HG03103 (cell line): ENCODE measurements around the gene TRPC6.
"Not testable (repeated sequence)": the region's sequence is repeated elsewhere in the genome, so short reads cannot be mapped to it uniquely, and the experiment has no call there.

ENCODE experiments used
- ATAC-seq: cut with Tn5 transposase; IDR thresholded peaks from one replicate; pipeline ENCODE4 v1.9.1; 2021; ENCODE audit warnings: low read depth; ENCODE audit not compliant: unreplicated experiment

TRPC6 gene

GRCh38 chr11:101459020-101459419, 124.8 kb downstream of the TRPC6 start:
- no peak for ATAC-seq

DNA sequence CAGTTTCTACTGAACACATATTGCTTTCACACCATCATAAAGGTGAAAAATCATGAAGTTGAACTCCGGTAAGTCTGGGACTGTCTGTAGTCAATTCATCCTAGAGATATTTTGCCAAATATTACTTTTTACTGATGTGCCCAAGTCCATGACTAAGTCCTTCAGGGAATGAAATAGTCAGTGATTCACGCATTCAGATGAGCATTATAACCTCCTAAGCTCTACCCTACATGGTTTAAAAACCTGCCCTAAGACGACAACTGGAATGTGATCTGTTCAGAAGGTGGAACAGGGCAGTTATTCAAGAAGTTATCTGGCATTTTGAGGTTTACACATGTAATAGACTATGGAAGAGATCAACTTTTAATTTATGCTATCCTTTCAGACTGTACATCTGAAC, 125.6 kb downstream of the TRPC6 start:
- no peak for ATAC-seq

DNA sequence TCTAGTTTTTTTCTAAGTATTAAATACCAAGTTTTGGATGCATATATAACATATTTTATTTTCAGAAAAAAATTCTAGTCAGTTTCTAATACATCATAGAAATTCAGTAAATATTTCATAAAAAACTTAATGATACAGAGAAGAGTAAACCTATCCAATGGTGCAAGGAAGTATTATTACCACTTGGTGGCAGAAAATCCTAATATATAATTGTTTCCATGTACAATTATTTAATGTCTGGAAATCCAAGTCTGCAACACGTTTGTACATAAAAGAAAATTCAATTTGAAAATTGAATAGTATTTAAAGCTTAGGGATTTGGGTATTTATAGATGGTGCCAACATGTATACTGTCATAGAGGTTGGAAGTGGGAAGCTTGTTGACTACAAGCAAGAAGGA, 127.0 kb downstream of the TRPC6 start:
- no peak for ATAC-seq

DNA sequence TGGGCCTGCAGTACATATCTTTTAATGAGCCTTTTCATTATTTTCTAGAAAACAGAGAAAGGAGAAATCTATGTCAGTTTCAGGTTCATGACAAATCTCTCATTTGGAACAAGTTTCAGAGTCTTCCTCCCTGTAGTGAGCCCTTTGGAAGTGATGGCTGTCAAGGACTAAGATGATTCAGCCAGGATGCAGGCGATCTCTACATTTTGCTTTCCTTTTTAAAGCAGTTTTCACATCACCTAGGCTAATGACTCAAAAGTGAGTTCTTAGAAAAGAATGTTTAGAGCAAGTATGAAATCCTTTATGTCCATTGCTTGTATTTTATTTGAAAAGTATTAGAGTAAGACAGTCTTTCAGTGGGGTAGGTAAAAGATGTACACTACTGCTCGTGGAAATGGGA, 130.1 kb downstream of the TRPC6 start:
- no peak for ATAC-seq

- ATAC-seq = no peak
Measured at GRCh38 chr11:101448881-101449442, 134.8 kb downstream of the TRPC6 start.

GRCh38 chr11:101446726-101447125, 137.1 kb downstream of the TRPC6 start:
- ATAC-seq = no peak

GRCh38 chr11:101446238-101446637, 137.6 kb downstream of the TRPC6 start:
- ATAC-seq = no peak

DNA sequence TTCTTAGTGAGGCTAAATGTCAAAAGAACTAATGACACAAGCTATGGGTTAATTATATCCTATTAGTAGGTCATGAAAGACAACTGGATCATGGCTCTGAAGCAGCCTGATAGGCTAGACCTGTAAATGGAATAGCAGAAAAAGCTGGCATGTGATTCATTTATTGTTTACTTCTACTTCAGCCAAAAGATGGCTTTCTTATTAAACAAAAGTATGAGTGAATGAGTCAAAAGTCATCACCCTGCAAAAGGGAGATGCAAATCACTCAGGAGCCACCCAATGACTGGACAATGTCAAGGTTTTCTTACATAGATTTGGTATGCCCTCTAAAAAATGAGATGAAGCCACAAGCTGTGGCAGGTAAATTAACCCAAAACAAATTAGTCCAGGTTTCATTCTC, 138.0 kb downstream of the TRPC6 start:
- ATAC-seq = no peak

GRCh38 chr11:101444851-101445250, 139.0 kb downstream of the TRPC6 start:
- no peak for ATAC-seq

DNA sequence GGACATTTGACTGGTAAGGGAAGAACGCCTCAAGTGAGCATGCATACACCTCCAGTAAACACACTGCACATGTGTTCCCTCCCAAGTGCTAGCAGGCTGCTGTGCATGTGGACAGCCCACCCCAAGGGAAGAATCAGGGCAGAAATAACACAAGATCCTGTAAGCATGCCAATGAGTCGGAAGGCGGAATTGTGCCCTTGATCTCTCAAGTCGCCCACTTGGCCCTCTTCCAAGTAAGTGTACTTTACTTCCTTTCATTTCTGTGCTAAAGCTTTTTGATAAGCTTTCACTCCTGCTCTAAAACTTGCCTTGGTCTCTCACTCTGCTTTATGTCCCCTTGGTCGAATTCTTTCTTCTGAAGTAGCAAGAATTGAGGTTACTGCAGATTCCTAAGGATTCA, 139.6 kb downstream of the TRPC6 start:
- ATAC-seq = no peak

- ATAC-seq = no peak
Measured at GRCh38 chr11:101442936-101443521, 140.8 kb downstream of the TRPC6 start.

DNA sequence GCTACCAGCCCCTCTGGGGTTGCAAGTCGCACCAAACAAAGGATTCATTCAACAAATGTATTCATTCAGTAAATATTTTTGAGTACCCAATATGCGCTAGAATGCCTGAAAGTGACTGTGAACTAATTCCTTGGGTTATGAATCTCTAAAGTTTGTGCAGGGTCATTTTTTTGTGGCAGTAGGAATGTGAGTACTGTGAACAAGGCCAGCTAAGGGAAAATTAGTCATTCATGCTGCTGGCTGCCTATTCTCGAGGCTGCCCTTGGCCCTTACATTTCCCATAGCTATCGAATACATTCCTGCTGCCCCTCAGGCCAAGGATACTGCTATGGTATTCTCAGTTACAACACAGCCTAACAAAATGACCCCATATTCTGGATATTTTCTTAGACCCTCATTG, 141.6 kb downstream of the TRPC6 start:
- ATAC-seq = no peak

GRCh38 chr11:101441747-101442146, 142.1 kb downstream of the TRPC6 start:
- no peak for ATAC-seq

DNA sequence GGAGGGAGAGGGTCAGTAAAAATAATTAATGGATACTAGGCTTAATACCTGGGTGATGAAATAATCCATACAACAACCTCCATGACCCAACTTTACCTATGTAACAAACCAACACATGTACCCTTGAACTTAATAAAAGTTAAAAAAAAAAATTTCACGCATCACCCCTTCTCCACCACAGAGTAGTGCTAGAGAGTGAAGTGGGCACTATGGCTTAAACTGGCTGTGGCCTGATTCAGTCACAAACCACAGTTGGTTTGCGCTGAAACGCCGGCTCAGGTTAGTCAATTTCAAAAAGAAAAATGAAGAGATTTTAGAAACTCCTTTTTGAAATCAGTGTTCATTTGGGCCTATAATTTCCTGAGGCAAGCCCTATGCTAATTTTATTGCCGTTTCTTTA, 144.3 kb downstream of the TRPC6 start:
- no peak for ATAC-seq

- not testable (repeated sequence) for ATAC-seq
Measured at GRCh38 chr11:101438708-101439107, 145.1 kb downstream of the TRPC6 start.

- ATAC-seq = no peak
Measured at GRCh38 chr11:101438126-101438525, 145.7 kb downstream of the TRPC6 start.

DNA sequence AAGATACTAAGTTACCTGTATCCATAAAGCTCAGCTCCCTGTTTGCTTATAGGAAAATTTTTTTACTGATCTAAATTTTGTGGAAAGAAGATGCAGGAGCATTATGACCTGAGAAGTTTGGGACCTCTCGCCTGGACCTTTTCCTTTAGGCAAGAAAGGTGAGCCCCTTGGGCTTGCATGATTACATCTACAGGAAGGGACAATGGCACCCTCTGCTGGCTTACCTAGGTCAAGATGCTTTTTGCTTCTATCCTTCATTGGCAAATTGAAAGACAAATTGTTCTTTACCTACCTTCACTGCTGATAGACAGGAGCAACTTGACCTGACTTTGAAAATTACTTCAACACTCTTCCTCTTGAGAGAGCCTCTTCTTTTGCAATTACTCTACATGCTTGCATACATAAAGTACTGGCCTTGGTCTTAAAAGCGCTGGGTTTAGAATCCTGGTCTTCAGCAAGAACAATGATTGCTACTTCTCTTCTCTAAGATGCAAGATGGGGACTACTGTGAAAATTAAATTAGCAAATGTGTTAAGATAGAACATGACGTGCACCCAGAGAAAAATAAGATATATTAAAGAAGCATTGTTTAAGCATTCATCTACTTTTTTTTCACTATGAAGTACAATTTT, 147.2 kb downstream of the TRPC6 start:
- ATAC-seq = peak; percentile 51

GRCh38 chr11:101435408-101435973, 148.3 kb downstream of the TRPC6 start:
- ATAC-seq = no peak

DNA sequence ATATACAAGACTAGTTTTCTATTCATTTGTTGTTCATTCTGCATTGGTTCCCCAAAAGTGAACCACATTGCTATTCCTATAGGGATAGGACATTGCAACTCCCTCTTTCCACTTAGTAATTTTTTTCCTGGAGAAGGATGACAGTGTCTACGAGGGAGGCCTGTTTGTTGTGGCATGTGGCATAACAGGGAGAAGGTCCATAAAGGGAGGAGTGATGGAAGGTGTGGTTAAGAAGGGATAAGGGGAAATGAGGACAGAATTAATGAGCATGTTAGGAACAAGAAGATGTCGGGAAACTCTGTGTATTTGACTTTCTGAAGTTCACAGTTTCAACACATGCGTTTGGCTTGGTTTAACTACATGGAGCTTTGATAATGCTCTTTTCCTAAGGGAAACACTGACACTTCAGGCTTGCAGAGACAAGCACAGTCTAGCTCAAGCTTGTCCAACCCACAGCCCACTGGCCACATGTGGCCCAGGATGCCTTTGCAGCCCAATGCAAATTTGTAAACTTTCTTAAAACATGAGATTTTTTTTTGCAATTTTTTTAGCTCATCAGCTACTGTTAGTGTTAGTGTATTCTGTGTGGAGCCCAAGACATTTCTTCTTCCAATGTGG, 149.7 kb downstream of the TRPC6 start:
- ATAC-seq = no peak

GRCh38 chr11:101433151-101433550, 150.7 kb downstream of the TRPC6 start:
- ATAC-seq = no peak

DNA sequence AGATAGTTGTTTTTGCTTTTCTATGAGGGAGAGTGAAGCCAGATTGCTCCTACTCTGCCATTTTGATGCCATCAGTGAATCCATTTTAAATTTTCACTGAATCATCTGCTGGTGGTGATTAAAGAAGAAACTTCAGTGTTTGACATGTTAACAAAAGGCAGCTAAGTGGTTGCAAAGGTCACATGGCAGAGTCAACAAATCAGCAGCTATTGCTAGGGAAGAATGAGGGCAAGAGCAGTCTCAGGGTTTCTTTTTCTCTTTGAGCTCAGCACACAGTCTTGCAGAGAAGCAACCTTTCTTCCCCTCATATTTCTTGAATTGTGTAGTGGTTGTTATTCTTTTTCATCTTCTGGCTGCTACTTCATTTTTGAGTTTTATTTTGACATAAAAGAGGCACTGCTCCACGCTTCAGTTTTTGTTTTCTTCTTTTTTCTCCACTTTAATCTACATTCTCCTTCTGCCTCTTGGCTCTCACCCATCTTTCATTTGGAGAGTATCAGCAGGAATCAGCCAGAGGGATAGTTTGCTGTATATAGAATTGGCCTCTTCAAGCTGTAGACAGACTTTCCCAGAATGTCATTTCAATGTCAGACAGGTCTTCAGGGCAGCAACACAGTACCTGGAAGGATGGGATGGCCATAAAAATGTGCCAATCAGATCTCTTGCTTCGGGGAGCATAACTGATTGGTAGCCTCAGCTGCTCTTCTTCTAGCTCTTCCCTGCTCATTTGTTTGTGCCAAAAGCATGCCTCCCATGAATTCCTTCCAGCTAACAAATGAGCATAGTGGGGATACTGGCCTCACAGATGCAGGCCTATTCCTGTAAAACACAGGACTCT, 153.9 kb downstream of the TRPC6 start:
- no peak for ATAC-seq
